Endothelial cell (in vitro differentiated cells): ENCODE data around the gene BHLHA15. TPM values are rescaled to one million over a fixed set of nuclear protein-coding genes. Genes with fewer than 3 reads are reported as not detected.
A peak's percentile ranks its signal among the peaks of the same experiment; 100 is the strongest.

ENCODE experiments used
- DNase-seq: peaks from one replicate; pipeline ENCODE4 v3.0.0; 2021; ENCODE audit warnings: low spot score
- H3K27ac Mint-ChIP-seq: one replicate; pipeline ENCODE4 v1.8.0; 2021; ENCODE audit warnings: mixed read lengths, inconsistent platforms; ENCODE audit not compliant: unreplicated experiment
- H3K27me3 Mint-ChIP-seq: one replicate; pipeline ENCODE4 v1.8.0; 2021; ENCODE audit warnings: mild to moderate bottlenecking, moderate library complexity, mixed read lengths, inconsistent platforms; ENCODE audit not compliant: unreplicated experiment
- H3K36me3 Mint-ChIP-seq: one replicate; pipeline ENCODE4 v1.8.0; 2021; ENCODE audit warnings: mild to moderate bottlenecking, low read depth, mixed read lengths, inconsistent platforms; ENCODE audit not compliant: unreplicated experiment
- H3K4me1 Mint-ChIP-seq: one replicate; pipeline ENCODE4 v1.8.0; 2021; ENCODE audit warnings: mild to moderate bottlenecking, mixed read lengths, inconsistent platforms; ENCODE audit not compliant: unreplicated experiment
- H3K4me3 Mint-ChIP-seq: one replicate; pipeline ENCODE4 v1.8.0; 2021; ENCODE audit warnings: mild to moderate bottlenecking, mixed read lengths, inconsistent platforms; ENCODE audit not compliant: unreplicated experiment
- H3K9me3 Mint-ChIP-seq: one replicate; pipeline ENCODE4 v1.8.0; 2021; ENCODE audit warnings: mixed read lengths, inconsistent platforms; ENCODE audit not compliant: unreplicated experiment
- CTCF ChIP-seq: fragments of 200-600 bp; sonication (generic); IDR thresholded peaks from one replicate; pipeline ENCODE4 v1.5.0; 2021; ENCODE audit warnings: antibody characterized with exemption; ENCODE audit not compliant: unreplicated experiment
- total RNA-seq: library from RNA; stranded (reverse); fragmentation: NEBNext Ultra II Directional; extraction: Animal tissue kit (Norgen Biotek cat#: 25700); gene quantifications from one replicate; pipeline ENCODE4 v1.2.1, GENCODE V29; 2021; ENCODE audit not compliant: unreplicated experiment

BHLHA15 gene
- total RNA-seq, 1 donor from 2014 or later, result 1.2 TPM

- peaks cover 2% of the 10 kb centered on the region for H3K27me3 Mint-ChIP-seq
- peaks cover 10% of the 10 kb centered on the region for H3K4me1 Mint-ChIP-seq
- no peaks in the 10 kb centered on the region for H3K9me3 Mint-ChIP-seq
- DNase-seq, result no peak
- no peak overlapping the region for H3K4me3 Mint-ChIP-seq
- H3K27ac Mint-ChIP-seq, result no peak overlapping the region
- no peak for TF ChIP-seq CTCF
- peaks cover 27% of the 10 kb centered on the region for H3K36me3 Mint-ChIP-seq
These were observed 35.8 kb upstream of the BHLHA15 start for GRCh38 chr7:98175260-98175940.

- Mint-ChIP-seq H3K27ac (no peak overlapping the region), H3K27me3 (no peaks in the 10 kb centered on the region), H3K4me3 (no peak overlapping the region), H3K4me1 (peaks cover 10% of the 10 kb centered on the region), H3K9me3 (no peaks in the 10 kb centered on the region), H3K36me3 (peaks cover 18% of the 10 kb centered on the region)
- no peak for DNase-seq
- no peak for TF ChIP-seq CTCF
These were observed 33.7 kb upstream of the BHLHA15 start for GRCh38 chr7:98177553-98177952.

GRCh38 chr7:98178321-98178720, 32.9 kb upstream of the BHLHA15 start:
- peaks cover 10% of the 10 kb centered on the region for H3K4me1 Mint-ChIP-seq
- no peak for DNase-seq
- no peak for TF ChIP-seq CTCF
- H3K36me3 Mint-ChIP-seq, result peaks cover 18% of the 10 kb centered on the region
- H3K9me3 Mint-ChIP-seq, result no peaks in the 10 kb centered on the region
- peak overlapping the region; percentile 52 for H3K27ac Mint-ChIP-seq
- H3K27me3 Mint-ChIP-seq, result no peaks in the 10 kb centered on the region
- no peak overlapping the region for H3K4me3 Mint-ChIP-seq

GRCh38 chr7:98178762-98179490, 32.3 kb upstream of the BHLHA15 start:
- TF ChIP-seq CTCF, result no peak
- no peak for DNase-seq
- Mint-ChIP-seq H3K4me3 (no peak overlapping the region), H3K27me3 (no peaks in the 10 kb centered on the region), H3K27ac (no peak overlapping the region), H3K36me3 (peaks cover 18% of the 10 kb centered on the region), H3K4me1 (peaks cover 10% of the 10 kb centered on the region), H3K9me3 (no peaks in the 10 kb centered on the region)

GRCh38 chr7:98180751-98181150, 30.5 kb upstream of the BHLHA15 start:
- no peak for DNase-seq
- no peaks in the 10 kb centered on the region for H3K27me3 Mint-ChIP-seq
- no peaks in the 10 kb centered on the region for H3K9me3 Mint-ChIP-seq
- no peak overlapping the region for H3K27ac Mint-ChIP-seq
- H3K4me1 Mint-ChIP-seq, result peaks cover 10% of the 10 kb centered on the region
- H3K4me3 Mint-ChIP-seq, result no peak overlapping the region
- peaks cover 13% of the 10 kb centered on the region for H3K36me3 Mint-ChIP-seq
- TF ChIP-seq CTCF, result no peak
